HG03025 (cell line): ENCODE measurements around the gene ZBTB20.

Source experiments
- ATAC-seq: cut with Tn5 transposase; IDR thresholded peaks from one replicate; pipeline ENCODE4 v1.9.1; 2021; ENCODE audit warnings: mild to moderate bottlenecking, moderate library complexity; ENCODE audit not compliant: unreplicated experiment, low FRiP score

The ZBTB20 gene

GRCh38 chr3:115092220-115092791, 54.8 kb downstream of the ZBTB20 start:
- no peak for ATAC-seq

- no peak for ATAC-seq
These were observed 56.4 kb downstream of the ZBTB20 start for GRCh38 chr3:115090712-115091111.

GRCh38 chr3:115089481-115089880, 57.6 kb downstream of the ZBTB20 start:
- ATAC-seq: no peak

- no peak for ATAC-seq
These were observed 59.6 kb downstream of the ZBTB20 start for GRCh38 chr3:115087512-115087911.

- ATAC-seq: no peak
These were observed 60.7 kb downstream of the ZBTB20 start for GRCh38 chr3:115086344-115086743.

GRCh38 chr3:115085197-115085865, 61.8 kb downstream of the ZBTB20 start:
- ATAC-seq: no peak

- no peak for ATAC-seq
These were observed 62.4 kb downstream of the ZBTB20 start for GRCh38 chr3:115084686-115085085.

- no peak for ATAC-seq
These were observed 64.8 kb downstream of the ZBTB20 start for GRCh38 chr3:115082260-115082659.

- ATAC-seq: no peak
These were observed 65.6 kb downstream of the ZBTB20 start for GRCh38 chr3:115081444-115081843.

- no peak for ATAC-seq
These were observed 69.4 kb downstream of the ZBTB20 start for GRCh38 chr3:115077501-115078250.

GRCh38 chr3:115074502-115074901, 72.6 kb downstream of the ZBTB20 start:
- ATAC-seq: no peak

- ATAC-seq: no peak
These were observed 74.6 kb downstream of the ZBTB20 start for GRCh38 chr3:115072265-115073021.

- ATAC-seq: no peak
These were observed 75.5 kb downstream of the ZBTB20 start for GRCh38 chr3:115071601-115072000.

GRCh38 chr3:115071166-115071565, 75.9 kb downstream of the ZBTB20 start:
- ATAC-seq: no peak

GRCh38 chr3:115068799-115069198, 78.3 kb downstream of the ZBTB20 start:
- ATAC-seq: no peak

- ATAC-seq: no peak
These were observed 84.6 kb downstream of the ZBTB20 start for GRCh38 chr3:115062412-115062956.

GRCh38 chr3:115062009-115062408, 85.1 kb downstream of the ZBTB20 start:
- no peak for ATAC-seq

- no peak for ATAC-seq
These were observed 94.2 kb downstream of the ZBTB20 start for GRCh38 chr3:115052906-115053305.

GRCh38 chr3:115042351-115042750, 104.7 kb downstream of the ZBTB20 start:
- ATAC-seq: no peak

GRCh38 chr3:115040673-115041286, 106.3 kb downstream of the ZBTB20 start:
- no peak for ATAC-seq
